Measurements from ENCODE around the gene GPBP1. TPM values are rescaled to one million over a fixed set of nuclear protein-coding genes. Genes with fewer than 3 reads are reported as not detected.

The GPBP1 gene
- polyA plus RNA-seq, 1 donor from 2014 or later: 149 TPM

DNA sequence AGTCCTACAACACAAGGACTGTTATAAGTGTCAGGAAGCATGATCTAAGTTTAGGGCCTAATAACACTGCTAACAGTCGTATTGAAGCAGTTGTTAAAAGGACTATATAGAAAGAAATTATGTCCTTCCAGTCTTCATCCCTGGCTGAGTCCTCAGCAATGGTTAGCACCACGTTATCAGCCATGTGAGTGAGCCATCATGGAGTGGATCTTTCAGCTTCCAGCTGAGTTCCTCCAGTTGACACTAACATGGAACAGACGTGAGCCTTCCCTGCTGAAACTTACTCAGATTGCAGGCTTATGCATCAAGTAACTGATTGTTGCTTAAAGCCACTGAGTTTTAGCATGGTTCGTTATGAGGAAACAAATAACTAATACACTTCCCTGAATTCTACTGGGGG is 21.5 kb upstream of the GPBP1 start:
- no peak overlapping the region for H3K4me2 ChIP-seq (ENCODE audit: low read length)
- H2AFZ ChIP-seq (ENCODE audit: low read depth, low read length): no peak overlapping the region
- no peaks in the 10 kb centered on the region for H3K36me3 ChIP-seq (ENCODE audit: insufficient read depth, low read length)
- H3K79me2 ChIP-seq (replicated peaks; ENCODE audit: insufficient read depth, low read length): no peaks in the 10 kb centered on the region
- no peaks in the 10 kb centered on the region for H3K9me3 ChIP-seq (ENCODE audit: low read length)
- no peak overlapping the region for H3K9ac ChIP-seq (ENCODE audit: low read length)
- H3K27me3 ChIP-seq (ENCODE audit: insufficient read depth, low read depth, low read length): no peaks in the 10 kb centered on the region
- no peaks in the 10 kb centered on the region for H3K9me2 ChIP-seq (ENCODE audit: insufficient read depth, low read length)
- H3K4me3 ChIP-seq (ENCODE audit: low read length): no peak overlapping the region
- no peaks in the 10 kb centered on the region for H3F3A ChIP-seq (ENCODE audit: insufficient read depth, low read length, poor library complexity, severe bottlenecking)
- no peak for TF ChIP-seq TAF1 (IDR thresholded peaks at IDR 0.05; ENCODE audit: low read depth)
- TF ChIP-seq POLR2AphosphoS5 (IDR thresholded peaks at IDR 0.05): no peak
- TF ChIP-seq SMC3 (conservative IDR thresholded peaks at IDR 0.05; ENCODE audit: poor library complexity): no peak
- TF ChIP-seq RAD21 (conservative IDR thresholded peaks at IDR 0.05): no peak
- TF ChIP-seq CTCF (IDR thresholded peaks at IDR 0.05; ENCODE audit: poor library complexity, severe bottlenecking): no peak
- no peak for TF ChIP-seq MXI1 (conservative IDR thresholded peaks at IDR 0.05; ENCODE audit: poor library complexity, severe bottlenecking)
- no peak for TF ChIP-seq EP300 (conservative IDR thresholded peaks at IDR 0.05; ENCODE audit: poor library complexity, severe bottlenecking)
- TF ChIP-seq REST (IDR thresholded peaks at IDR 0.05; ENCODE audit: borderline replicate concordance): no peak
- no peak for TF ChIP-seq EZH2 (IDR thresholded peaks at IDR 0.05; ENCODE audit: borderline replicate concordance, insufficient read depth, low read length, poor library complexity, severe bottlenecking)
- no peak overlapping the region for H3K27ac ChIP-seq (ENCODE audit: low read length)
- H4K20me1 ChIP-seq (ENCODE audit: insufficient read depth): no peaks in the 10 kb centered on the region

GRCh38 chr5:57155033-57155432 is 18.8 kb upstream of the GPBP1 start:
- no peaks in the 10 kb centered on the region for H3K36me3 ChIP-seq (ENCODE audit: insufficient read depth, low read length)
- no peak for TF ChIP-seq MXI1 (conservative IDR thresholded peaks at IDR 0.05; ENCODE audit: poor library complexity, severe bottlenecking)
- no peak for TF ChIP-seq EZH2 (IDR thresholded peaks at IDR 0.05; ENCODE audit: borderline replicate concordance, insufficient read depth, low read length, poor library complexity, severe bottlenecking)
- TF ChIP-seq TAF1 (IDR thresholded peaks at IDR 0.05; ENCODE audit: low read depth): no peak
- no peak for TF ChIP-seq CTCF (IDR thresholded peaks at IDR 0.05; ENCODE audit: poor library complexity, severe bottlenecking)
- TF ChIP-seq RAD21 (conservative IDR thresholded peaks at IDR 0.05): no peak
- no peak overlapping the region for H2AFZ ChIP-seq (ENCODE audit: low read depth, low read length)
- H3K27me3 ChIP-seq (ENCODE audit: insufficient read depth, low read depth, low read length): no peaks in the 10 kb centered on the region
- no peaks in the 10 kb centered on the region for H4K20me1 ChIP-seq (ENCODE audit: insufficient read depth)
- no peaks in the 10 kb centered on the region for H3K9me3 ChIP-seq (ENCODE audit: low read length)
- no peak overlapping the region for H3K4me3 ChIP-seq (ENCODE audit: low read length)
- no peak overlapping the region for H3K27ac ChIP-seq (ENCODE audit: low read length)
- H3K4me2 ChIP-seq (ENCODE audit: low read length): no peak overlapping the region
- H3K79me2 ChIP-seq (replicated peaks; ENCODE audit: insufficient read depth, low read length): no peaks in the 10 kb centered on the region
- H3F3A ChIP-seq (ENCODE audit: insufficient read depth, low read length, poor library complexity, severe bottlenecking): no peaks in the 10 kb centered on the region
- H3K9me2 ChIP-seq (ENCODE audit: insufficient read depth, low read length): no peaks in the 10 kb centered on the region
- no peak overlapping the region for H3K9ac ChIP-seq (ENCODE audit: low read length)

Data from neural cell (in vitro differentiated cells).